DOHH2 (cell line): ENCODE measurements around the gene SP4.

Experiments used
- H3F3A ChIP-seq: fragments of 200-600 bp; sonication (generic), shearing (Covaris generic); 2 replicates; pipeline ENCODE4 v1.6.0; 2016; ENCODE audit warnings: antibody characterized with exemption, mild to moderate bottlenecking; ENCODE audit not compliant: control insufficient read depth, insufficient read depth
- H3K27ac ChIP-seq: fragments of 200-600 bp; sonication (generic); 2 replicates; pipeline ENCODE4 v1.5.1; 2014; ENCODE audit warnings: low read depth, mild to moderate bottlenecking, low read length, moderate library complexity
- H3K27me3 ChIP-seq: fragments of 200-600 bp; sonication (generic); 2 replicates; pipeline ENCODE4 v1.6.1; 2014; ENCODE audit warnings: mild to moderate bottlenecking, low read length, mixed read lengths; ENCODE audit not compliant: control insufficient read depth
- H3K36me3 ChIP-seq: fragments of 200-600 bp; sonication (generic); 2 replicates; pipeline ENCODE4 v1.6.1; 2014; ENCODE audit warnings: mild to moderate bottlenecking, low read length, moderate library complexity, mixed read lengths; ENCODE audit not compliant: control insufficient read depth
- H3K4me1 ChIP-seq: fragments of 200-600 bp; sonication (generic); 2 replicates; pipeline ENCODE4 v1.6.1; 2014; ENCODE audit warnings: mild to moderate bottlenecking, low read length, mixed read lengths; ENCODE audit not compliant: control insufficient read depth
- H3K4me2 ChIP-seq: fragments of 200-600 bp; sonication (generic); 2 replicates; pipeline ENCODE4 v1.6.0; 2014; ENCODE audit warnings: mild to moderate bottlenecking, low read length, moderate library complexity
- H3K4me3 ChIP-seq: fragments of 200-600 bp; sonication (generic); 2 replicates; pipeline ENCODE4 v1.5.1; 2014; ENCODE audit warnings: mild to moderate bottlenecking, low read length, mixed read lengths
- H3K79me2 ChIP-seq: fragments of 200-600 bp; sonication (generic); 2 replicates; pipeline ENCODE4 v1.6.1; 2014; ENCODE audit warnings: mild to moderate bottlenecking, low read length, mixed read lengths; ENCODE audit not compliant: control insufficient read depth
- H3K9me2 ChIP-seq: fragments of 200-600 bp; sonication (generic); replicated peaks from 2 replicates; pipeline ENCODE4 v1.6.1; 2014; ENCODE audit warnings: mild to moderate bottlenecking, low read length, mixed read lengths; ENCODE audit not compliant: control insufficient read depth
- H3K9me3 ChIP-seq: fragments of 200-600 bp; sonication (generic); 2 replicates; pipeline ENCODE4 v1.6.1; 2014; ENCODE audit warnings: antibody characterized with exemption, low read length, mixed read lengths; ENCODE audit not compliant: control insufficient read depth, insufficient read depth
- H4K20me1 ChIP-seq: fragments of 200-600 bp; sonication (generic); 2 replicates; pipeline ENCODE4 v1.6.0; 2014; ENCODE audit warnings: low read depth, mild to moderate bottlenecking, antibody characterized with exemption, low read length, moderate library complexity; ENCODE audit not compliant: control insufficient read depth, insufficient read depth
- EZH2phosphoT487 ChIP-seq: fragments of 200-600 bp; sonication (generic); IDR thresholded peaks from 2 replicates; pipeline ENCODE4 v1.6.1; 2017; ENCODE audit warnings: borderline replicate concordance, mild to moderate bottlenecking, antibody characterized with exemption, low read length, moderate library complexity, mixed read lengths
- TF ChIP-seq, protein P1 (sequence below): fragments of 200-600 bp; sonication (generic); IDR thresholded peaks from one replicate; pipeline ENCODE4 v1.5.1; 2014; ENCODE audit warnings: antibody characterized with exemption, mild to moderate bottlenecking, low read depth, low read length; ENCODE audit not compliant: poor library complexity, severe bottlenecking

The SP4 gene

DNA sequence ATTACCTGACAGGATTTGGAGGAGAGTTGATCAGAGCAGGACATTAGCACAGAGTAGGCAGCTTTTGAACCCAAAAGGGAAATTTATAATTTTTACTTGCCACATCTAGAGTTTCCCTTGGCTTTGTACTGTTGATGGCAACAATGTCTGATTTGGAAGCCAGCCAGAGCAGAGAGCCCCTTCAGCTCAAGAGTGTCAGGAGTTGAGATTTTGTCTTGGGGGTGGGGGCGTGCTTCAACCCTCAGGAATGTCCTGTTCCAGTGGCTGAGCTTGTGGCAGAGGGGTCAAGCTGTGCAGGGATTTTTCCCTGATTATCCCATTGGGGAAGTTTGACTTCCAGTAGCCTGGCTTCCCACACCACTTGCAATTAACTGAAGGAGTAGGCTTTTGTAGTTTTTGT is 27.0 kb downstream of the SP4 start:
- H3K27me3 ChIP-seq, result no peaks in the 10 kb centered on the region
- no peaks in the 10 kb centered on the region for H3K79me2 ChIP-seq
- H3K9me2 ChIP-seq, result no peaks in the 10 kb centered on the region
- TF ChIP-seq EZH2phosphoT487, result no peak
- TF ChIP-seq, protein P1, sequence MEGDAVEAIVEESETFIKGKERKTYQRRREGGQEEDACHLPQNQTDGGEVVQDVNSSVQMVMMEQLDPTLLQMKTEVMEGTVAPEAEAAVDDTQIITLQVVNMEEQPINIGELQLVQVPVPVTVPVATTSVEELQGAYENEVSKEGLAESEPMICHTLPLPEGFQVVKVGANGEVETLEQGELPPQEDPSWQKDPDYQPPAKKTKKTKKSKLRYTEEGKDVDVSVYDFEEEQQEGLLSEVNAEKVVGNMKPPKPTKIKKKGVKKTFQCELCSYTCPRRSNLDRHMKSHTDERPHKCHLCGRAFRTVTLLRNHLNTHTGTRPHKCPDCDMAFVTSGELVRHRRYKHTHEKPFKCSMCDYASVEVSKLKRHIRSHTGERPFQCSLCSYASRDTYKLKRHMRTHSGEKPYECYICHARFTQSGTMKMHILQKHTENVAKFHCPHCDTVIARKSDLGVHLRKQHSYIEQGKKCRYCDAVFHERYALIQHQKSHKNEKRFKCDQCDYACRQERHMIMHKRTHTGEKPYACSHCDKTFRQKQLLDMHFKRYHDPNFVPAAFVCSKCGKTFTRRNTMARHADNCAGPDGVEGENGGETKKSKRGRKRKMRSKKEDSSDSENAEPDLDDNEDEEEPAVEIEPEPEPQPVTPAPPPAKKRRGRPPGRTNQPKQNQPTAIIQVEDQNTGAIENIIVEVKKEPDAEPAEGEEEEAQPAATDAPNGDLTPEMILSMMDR, result no peak
- H3K4me1 ChIP-seq, result no peaks in the 10 kb centered on the region
- no peak overlapping the region for H3K4me3 ChIP-seq
- peaks cover 33% of the 10 kb centered on the region; the same call in 1 of the 2 replicates for H3K9me3 ChIP-seq
- H3K4me2 ChIP-seq, result no peak overlapping the region
- no peaks in the 10 kb centered on the region for H4K20me1 ChIP-seq
- H3F3A ChIP-seq, result no peaks in the 10 kb centered on the region
- no peak overlapping the region for H3K27ac ChIP-seq
- peaks cover 36% of the 10 kb centered on the region for H3K36me3 ChIP-seq

DNA sequence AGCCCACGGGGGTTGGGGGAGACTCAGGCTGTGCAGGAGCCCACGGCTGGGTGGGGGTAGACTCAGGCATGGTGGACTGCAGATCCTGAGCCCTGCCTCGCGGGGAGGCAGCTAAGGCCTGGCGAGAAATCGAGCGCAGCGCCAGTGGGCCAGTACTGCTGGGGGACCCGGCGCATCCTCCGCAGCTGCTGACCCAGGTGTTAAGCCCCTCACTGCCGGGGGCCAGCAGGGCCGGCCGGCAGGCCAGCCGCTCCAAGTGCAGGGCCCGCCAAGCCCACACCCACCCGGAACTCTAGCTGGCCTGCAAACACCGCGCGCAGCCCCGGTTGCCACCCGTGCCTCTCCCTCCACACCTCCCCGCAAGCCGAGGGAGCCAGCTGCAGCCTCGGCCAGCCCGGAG is 33.4 kb downstream of the SP4 start:
- H3K79me2 ChIP-seq, result no peaks in the 10 kb centered on the region
- no peaks in the 10 kb centered on the region for H3K27me3 ChIP-seq
- H3F3A ChIP-seq, result 0 out of 2 replicates have a peak, but pooled peaks cover 2% of the 10 kb centered on the region
- no peak overlapping the region for H3K4me2 ChIP-seq
- H4K20me1 ChIP-seq, result no peaks in the 10 kb centered on the region
- H3K4me3 ChIP-seq, result no peak overlapping the region
- H3K9me2 ChIP-seq, result no peaks in the 10 kb centered on the region
- H3K9me3 ChIP-seq, result peaks cover 4% of the 10 kb centered on the region; the same call in 1 of the 2 replicates
- peaks cover 14% of the 10 kb centered on the region for H3K36me3 ChIP-seq
- H3K27ac ChIP-seq, result no peak overlapping the region
- no peaks in the 10 kb centered on the region for H3K4me1 ChIP-seq
- no peak for TF ChIP-seq EZH2phosphoT487

DNA sequence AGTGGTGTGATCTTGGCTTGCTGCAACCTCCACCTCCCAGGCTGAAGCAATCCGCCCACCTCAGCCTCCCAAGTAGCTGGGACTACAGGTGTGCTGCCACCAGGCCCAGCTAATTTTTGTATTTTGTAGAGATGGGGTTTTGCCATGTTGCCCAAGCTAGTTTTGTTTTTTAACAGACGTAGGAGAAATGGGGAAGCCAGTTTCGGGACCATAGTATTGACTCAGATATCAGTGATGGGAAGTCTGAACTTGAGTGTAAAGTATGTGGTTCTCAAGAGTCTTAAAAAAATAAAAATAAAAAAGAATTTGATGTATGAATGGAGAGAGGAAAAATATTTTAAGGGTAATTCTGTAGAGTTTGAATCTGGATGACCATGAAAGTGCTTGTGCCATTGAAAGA is 34.2 kb downstream of the SP4 start:
- H3K4me2 ChIP-seq, result no peak overlapping the region
- H3K9me2 ChIP-seq, result no peaks in the 10 kb centered on the region
- H3K27me3 ChIP-seq, result no peaks in the 10 kb centered on the region
- H3K4me1 ChIP-seq, result no peaks in the 10 kb centered on the region
- no peak for TF ChIP-seq EZH2phosphoT487
- TF ChIP-seq, protein P1, result no peak
- peaks cover 12% of the 10 kb centered on the region for H3K36me3 ChIP-seq
- H3K27ac ChIP-seq, result no peak overlapping the region
- H3K4me3 ChIP-seq, result no peak overlapping the region
- no peaks in the 10 kb centered on the region for H4K20me1 ChIP-seq
- H3F3A ChIP-seq, result 0 out of 2 replicates have a peak, but pooled peaks cover 2% of the 10 kb centered on the region
- peaks cover 4% of the 10 kb centered on the region; the same call in 1 of the 2 replicates for H3K9me3 ChIP-seq
- no peaks in the 10 kb centered on the region for H3K79me2 ChIP-seq

DNA sequence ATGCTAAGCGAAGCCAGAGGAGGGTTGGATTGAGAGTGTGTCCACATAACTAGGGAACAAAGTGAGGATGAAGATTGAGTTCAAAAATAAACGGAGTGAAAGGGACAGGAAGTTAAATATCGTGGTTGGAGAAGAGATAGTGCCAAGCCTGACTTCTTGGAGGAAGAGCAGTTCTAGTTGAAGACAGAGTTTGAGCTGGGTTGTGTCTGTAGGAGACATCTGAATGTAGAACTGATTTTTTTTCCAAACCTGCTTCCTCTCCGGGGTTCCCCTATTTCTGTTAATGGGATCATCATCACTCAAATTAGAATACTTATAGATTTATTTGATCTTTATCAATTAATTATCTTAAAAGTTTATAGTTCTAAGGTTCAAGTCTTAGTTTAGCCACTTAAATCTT is 35.6 kb downstream of the SP4 start:
- H4K20me1 ChIP-seq, result no peaks in the 10 kb centered on the region

More for the DNA sequence above, 35.6 kb downstream of the SP4 start:
- Histone ChIP-seq H3K9me2 (no peaks in the 10 kb centered on the region), H3K27ac (no peak overlapping the region), H3K9me3 (peaks cover 4% of the 10 kb centered on the region; the same call in 1 of the 2 replicates), H3K4me3 (no peak overlapping the region), H3K79me2 (no peaks in the 10 kb centered on the region), H3K27me3 (no peaks in the 10 kb centered on the region), H3F3A (0 out of 2 replicates have a peak, but pooled peaks cover 2% of the 10 kb centered on the region), H3K4me1 (no peaks in the 10 kb centered on the region), H3K4me2 (no peak overlapping the region), H3K36me3 (peaks cover 12% of the 10 kb centered on the region)
- TF ChIP-seq, protein P1, result no peak
- TF ChIP-seq EZH2phosphoT487, result no peak
